ENCODE results near the gene ITPR1. TPM values are rescaled to one million over a fixed set of nuclear protein-coding genes. Genes with fewer than 3 reads are reported as not detected.

ITPR1 gene
- total RNA-seq (2022; extraction: Qiagen RNA extraction; ENCODE audit: low read depth) = 5.0 to 6.0 TPM (median 5.8 TPM) in 5 replicates

GRCh38 chr3:4493014-4493940, at the start of gene ITPR1:
ITPR1 (plus strand) TSS chr3:4493348; CDS start chr3:4516492, 23,144 bp downstream.

DNA sequence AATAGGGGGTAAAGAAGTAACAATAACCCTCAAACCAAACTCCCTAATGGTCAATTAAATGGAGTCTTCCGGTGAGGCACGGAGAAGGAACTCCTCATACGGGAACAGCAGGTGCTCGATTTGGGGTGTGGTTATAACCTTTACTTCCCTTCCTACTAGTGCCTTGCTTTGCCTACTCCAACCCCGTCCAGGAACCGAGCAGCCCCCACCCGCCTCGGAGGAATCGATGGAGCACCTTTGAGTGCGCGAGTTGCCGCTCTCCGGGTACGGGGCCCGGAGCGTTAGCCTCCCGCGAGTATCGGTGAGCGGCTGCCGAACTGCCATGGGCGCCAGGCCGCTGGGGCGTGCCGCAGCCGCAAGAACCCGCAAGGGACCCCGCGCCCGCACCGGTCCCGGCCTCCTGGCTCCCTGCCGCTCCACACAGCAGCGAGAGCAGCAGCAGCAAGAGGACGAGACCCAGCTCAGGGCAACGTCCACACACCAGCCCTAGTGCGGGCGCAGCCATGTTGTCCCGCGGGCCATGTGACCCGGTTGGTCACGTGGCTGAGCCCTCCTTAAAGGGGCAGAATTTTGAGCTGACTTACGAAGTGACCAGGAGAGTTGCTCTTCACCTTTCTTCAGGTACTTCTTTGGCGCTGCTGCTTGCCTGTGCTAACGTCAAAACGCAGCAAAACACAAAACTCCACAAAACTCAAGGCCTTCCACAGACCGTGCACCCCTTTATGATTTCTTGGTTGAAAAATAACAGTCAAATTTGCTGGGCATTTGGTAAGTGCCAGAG, 26.2 kb upstream of the ITPR1 start, which contains the start of gene SUMF1:
Gene SUMF1 (minus strand): TSS at position 529 of the 781 bp plus-strand sequence. CDS start 24 bp downstream, at position 505.

Other genes starting within 250 kb of the ITPR1 start
- gene SETMAR, start 190.0 kb upstream of the ITPR1 start, total RNA-seq (2022; extraction: Qiagen RNA extraction; ENCODE audit: low read depth) = 8.9 to 10.7 TPM (median 9.3 TPM) in 5 replicates
- 17.4 to 21.3 TPM (median 19.4 TPM) in 5 replicates for gene SUMF1, start 26.1 kb upstream of the ITPR1 start, total RNA-seq (2022; extraction: Qiagen RNA extraction; ENCODE audit: low read depth)